Naive thymus-derived CD8-positive, alpha-beta T cell (primary cell): Measurements from ENCODE around the gene TSC22D1. TPM values are rescaled to one million over a fixed set of nuclear protein-coding genes. Genes with fewer than 3 reads are reported as not detected.

ENCODE experiments used
- ATAC-seq, 2 donors: fragments of 150-1000 bp; cut with Tn5 transposase in 1 of 2; sonication (Bioruptor Pico), chemical (Tn5 transposase) in 1 of 2; 1 replicate in 1 of 2; 2 replicates in 1 of 2; pipeline ENCODE4 v1.10.0; 2021; ENCODE audit warnings: mild to moderate bottlenecking in 2 of 2, moderate library complexity in 2 of 2
- POLR2A ChIA-PET: fragments of 350-600 bp; sonication (Branson Sonifier 250); formaldehyde crosslinking; loops from one replicate; lab custom pipeline; 2021; ENCODE audit warnings: antibody characterized with exemption; lab: Charles Lee
- DNase-seq, 10 donors: peaks; one replicate each; pipeline versions ENCODE4 v3.0.0 to v3.0.0-alpha.2; 2020 to 2022
- H3K27ac Mint-ChIP-seq, 10 donors: one replicate each; pipeline ENCODE4 v1.8.0; 2020 to 2022; ENCODE audit warnings: mild to moderate bottlenecking in 10 of 10, mixed read lengths in 10 of 10, moderate library complexity in 4 of 10, inconsistent platforms in 1 of 10
- H3K27me3 Mint-ChIP-seq, 5 donors: one replicate each; pipeline ENCODE4 v1.8.0; 2021 to 2022; ENCODE audit warnings: mixed read lengths in 5 of 5
- H3K36me3 Mint-ChIP-seq, 3 donors: one replicate each; pipeline ENCODE4 v1.8.0; 2020 to 2022; ENCODE audit warnings: mixed read lengths in 3 of 3, mild to moderate bottlenecking in 2 of 3, inconsistent platforms in 1 of 3
- H3K4me1 Mint-ChIP-seq, 4 donors: one replicate each; pipeline ENCODE4 v1.8.0; 2021 to 2022; ENCODE audit warnings: mixed read lengths in 4 of 4
- H3K4me3 Mint-ChIP-seq, 10 donors: one replicate each; pipeline ENCODE4 v1.8.0; 2020 to 2022; ENCODE audit warnings: mild to moderate bottlenecking in 10 of 10, mixed read lengths in 10 of 10, moderate library complexity in 6 of 10, inconsistent platforms in 1 of 10
- H3K9me3 Mint-ChIP-seq, 9 donors: one replicate each; pipeline ENCODE4 v1.8.0; 2020 to 2022; ENCODE audit warnings: mixed read lengths in 9 of 9, mild to moderate bottlenecking in 3 of 9, inconsistent platforms in 1 of 9, moderate library complexity in 1 of 9
- polyA plus RNA-seq, 3 donors: library from polyadenylated mRNA; unstranded; fragments of 300-500 nt; fragmentation: Illumina TruSeq; gene quantifications; one replicate each; pipeline ENCODE4 v1.2.3, GENCODE V29; 2021
- total RNA-seq, 8 experiments: library from RNA in 2 of 8; stranded (reverse) in 2 of 8; gene quantifications; one replicate each; pipeline ENCODE4 v1.2.3 and lab custom pipeline; 2021 to 2026

TSC22D1 gene
- total and polyA plus RNA-seq, 5 experiments from 2014 or later: 4.1 to 37.7 (median 9.5) TPM

DNA sequence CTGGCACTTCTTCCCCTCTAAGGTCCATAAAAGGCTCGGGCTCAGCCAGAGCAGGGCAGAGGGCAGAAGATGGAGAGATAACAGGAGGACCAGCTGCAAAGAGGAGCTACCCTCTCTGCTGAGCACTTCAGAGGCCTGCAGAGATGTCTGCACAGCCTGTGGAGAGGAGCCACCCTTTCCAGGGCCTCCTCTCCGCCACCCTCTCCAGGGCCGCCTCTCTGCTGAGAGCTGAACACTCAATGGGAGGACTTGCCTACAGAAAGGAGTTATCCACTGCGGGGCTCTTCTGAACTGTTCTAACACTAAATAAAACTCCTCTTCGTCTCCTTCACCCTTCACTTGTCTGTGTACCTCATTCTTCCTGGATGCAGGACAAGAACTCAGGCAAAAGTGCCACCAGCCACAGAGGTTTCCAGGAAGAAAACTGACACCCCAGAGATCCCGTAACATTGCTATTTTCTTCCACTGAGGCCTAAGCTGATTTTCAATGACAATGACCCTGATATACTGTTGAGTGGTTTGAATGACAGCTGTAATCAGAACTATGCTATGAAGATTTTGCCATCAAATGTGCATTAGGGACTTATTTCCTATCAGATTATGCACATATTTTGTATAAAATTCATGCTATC lies 16.2 kb upstream of the TSC22D1 start:
- POLR2A ChIA-PET: no interaction called here
- no peak overlapping the region for H3K27ac Mint-ChIP-seq
- DNase-seq (no peak), ATAC-seq (no peak)
- peaks cover 0 to 2% (median 0%) of the 10 kb centered on the region in 3 donors for H3K36me3 Mint-ChIP-seq
- peaks cover 8 to 23% (median 17%) of the 10 kb centered on the region in 5 donors for H3K27me3 Mint-ChIP-seq
- peaks cover 0 to 5% (median 0%) of the 10 kb centered on the region in 9 donors for H3K9me3 Mint-ChIP-seq
- no peak overlapping the region for H3K4me3 Mint-ChIP-seq
- peaks cover 0 to 3% (median 0%) of the 10 kb centered on the region in 4 donors for H3K4me1 Mint-ChIP-seq

GRCh38 chr13:44591316-44591715 lies 15.2 kb upstream of the TSC22D1 start:
- H3K36me3 Mint-ChIP-seq: peaks cover 0 to 2% (median 0%) of the 10 kb centered on the region in 3 donors
- H3K4me1 Mint-ChIP-seq: peaks cover 0 to 3% (median 0%) of the 10 kb centered on the region in 4 donors
- no peak for ATAC-seq
- peaks cover 0 to 5% (median 0%) of the 10 kb centered on the region in 9 donors for H3K9me3 Mint-ChIP-seq
- POLR2A ChIA-PET: no interaction called here
- DNase-seq: no peak
- H3K27me3 Mint-ChIP-seq: peaks cover 8 to 29% (median 18%) of the 10 kb centered on the region in 5 donors
- no peak overlapping the region for H3K27ac Mint-ChIP-seq
- H3K4me3 Mint-ChIP-seq: no peak overlapping the region

DNA sequence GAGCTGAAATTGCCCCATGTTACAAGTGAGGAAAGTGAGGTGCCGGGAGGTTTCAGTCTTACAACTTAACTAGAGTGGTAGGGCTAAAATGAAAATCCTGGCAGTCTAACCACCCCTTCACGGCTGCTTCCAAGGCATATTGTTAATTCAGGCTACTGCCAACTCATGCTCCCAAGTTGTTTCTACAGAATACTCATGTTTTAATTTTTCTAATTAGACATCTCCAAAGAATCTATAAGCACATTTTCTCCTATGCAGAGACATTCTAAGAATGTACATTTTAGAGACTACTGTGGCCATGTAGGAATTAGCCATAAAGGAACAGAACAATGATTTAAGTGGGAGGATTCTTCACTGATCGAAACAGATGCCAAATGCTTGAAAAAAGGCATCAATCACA lies 7.0 kb upstream of the TSC22D1 start:
- Mint-ChIP-seq H3K4me3 (no peak overlapping the region), H3K9me3 (no peaks in the 10 kb centered on the region), H3K36me3 (no peaks in the 10 kb centered on the region), H3K27me3 (peaks cover 2 to 13% (median 4%) of the 10 kb centered on the region in 5 donors), H3K4me1 (peaks cover 3 to 5% (median 4%) of the 10 kb centered on the region in 4 donors), H3K27ac (no peak overlapping the region)
- DNase-seq (no peak), ATAC-seq (no peak)
- POLR2A ChIA-PET: no interaction called here

GRCh38 chr13:44578067-44578400 lies 1.9 kb upstream of the TSC22D1 start:
- peaks cover 0 to 2% (median 0%) of the 10 kb centered on the region in 3 donors for H3K36me3 Mint-ChIP-seq
- peaks cover 26 to 36% (median 32%) of the 10 kb centered on the region in 4 donors for H3K4me1 Mint-ChIP-seq
- POLR2A ChIA-PET: no interaction called here
- peaks cover 0 to 3% (median 0%) of the 10 kb centered on the region in 9 donors for H3K9me3 Mint-ChIP-seq
- no peaks in the 10 kb centered on the region for H3K27me3 Mint-ChIP-seq
- ATAC-seq: no peak
- peak overlapping the region; percentile 84 to 98 (median 94) for H3K4me3 Mint-ChIP-seq
- H3K27ac Mint-ChIP-seq: peak overlapping the region; percentile 6 to 96 (median 91)
- DNase-seq: no peak

- H3K36me3 Mint-ChIP-seq: peaks cover 0 to 4% (median under 1%) of the 10 kb centered on the region in 3 donors
- H3K9me3 Mint-ChIP-seq: peaks cover 0 to 3% (median 0%) of the 10 kb centered on the region in 9 donors
- peaks cover 30 to 42% (median 37%) of the 10 kb centered on the region in 4 donors for H3K4me1 Mint-ChIP-seq
- no peaks in the 10 kb centered on the region for H3K27me3 Mint-ChIP-seq
- DNase-seq: peak; percentile 91 to 97 (median 94)
- POLR2A ChIA-PET: no interaction called here
- peak; percentile 67 to 74 for ATAC-seq
- H3K4me3 Mint-ChIP-seq: peak overlapping the region; percentile 87 to 98 (median 94)
- H3K27ac Mint-ChIP-seq: peak overlapping the region; percentile 83 to 97 (median 94)
Measured at GRCh38 chr13:44577236-44578066, 1.3 kb upstream of the TSC22D1 start.

DNA sequence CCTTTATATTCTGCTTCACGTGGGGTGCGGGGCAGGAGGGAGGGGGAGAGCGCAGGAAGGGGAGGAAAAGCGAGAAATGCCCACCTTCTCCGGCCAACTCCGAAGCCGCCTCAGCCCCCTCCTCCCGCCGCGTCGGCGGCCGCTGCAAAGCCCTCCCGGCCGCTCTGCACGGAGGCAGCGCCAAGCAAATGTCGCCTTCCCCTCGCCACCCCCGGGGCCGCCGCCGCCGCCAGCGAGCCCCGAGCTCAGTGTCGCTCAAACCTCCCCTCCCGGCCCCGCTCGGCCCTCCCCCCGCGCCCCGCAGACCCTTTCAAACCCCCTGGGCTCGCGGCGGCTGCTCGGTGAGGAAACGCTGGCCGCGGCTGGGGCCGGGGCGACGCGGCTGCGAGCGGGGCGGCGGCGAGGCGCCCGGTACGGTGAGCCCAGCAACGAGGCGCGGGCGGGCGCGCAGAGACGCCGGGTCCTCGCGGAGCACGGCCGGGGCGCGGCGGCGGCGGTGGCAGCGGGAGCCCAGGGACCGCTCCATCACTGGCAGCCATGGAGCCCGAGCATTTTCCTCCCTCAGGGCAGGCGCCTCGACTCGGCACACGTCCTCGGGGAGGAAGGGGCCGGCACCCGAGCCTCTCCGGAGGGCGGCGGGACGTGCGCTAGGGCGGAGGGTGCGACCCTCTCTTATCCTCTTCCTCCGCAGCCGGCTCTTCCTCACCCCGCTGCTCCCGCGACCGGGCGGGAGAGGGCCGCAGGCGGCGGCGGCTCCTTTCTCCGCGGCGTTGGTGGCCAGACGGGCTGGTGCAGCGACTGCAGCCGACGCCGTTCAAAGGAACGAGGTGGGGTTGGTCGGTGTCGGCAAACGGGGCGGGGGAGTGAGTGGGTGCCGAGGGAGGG lies 463 bp upstream of the TSC22D1 start:
- Mint-ChIP-seq H3K27me3 (no peaks in the 10 kb centered on the region), H3K9me3 (peaks cover 0 to 3% (median 0%) of the 10 kb centered on the region in 9 donors), H3K4me1 (peaks cover 35 to 49% (median 45%) of the 10 kb centered on the region in 4 donors), H3K4me3 (peak overlapping the region; percentile 92 to 99 (median 97)), H3K27ac (peak overlapping the region; percentile 91 to 97 (median 96)), H3K36me3 (peaks cover 0 to 8% (median 7%) of the 10 kb centered on the region in 3 donors)
- ATAC-seq (peak; percentile 31 to 35), DNase-seq (peak in 7 of 10 donors; percentile 5 to 62 (median 40))
- POLR2A ChIA-PET: interaction anchor here (1.3 to 1.5 kb wide), 5 partner anchors 19 to 435 kb away, joined by 3 to 5 read pairs (median 4); no protein-coding TSS in a partner anchor

DNA sequence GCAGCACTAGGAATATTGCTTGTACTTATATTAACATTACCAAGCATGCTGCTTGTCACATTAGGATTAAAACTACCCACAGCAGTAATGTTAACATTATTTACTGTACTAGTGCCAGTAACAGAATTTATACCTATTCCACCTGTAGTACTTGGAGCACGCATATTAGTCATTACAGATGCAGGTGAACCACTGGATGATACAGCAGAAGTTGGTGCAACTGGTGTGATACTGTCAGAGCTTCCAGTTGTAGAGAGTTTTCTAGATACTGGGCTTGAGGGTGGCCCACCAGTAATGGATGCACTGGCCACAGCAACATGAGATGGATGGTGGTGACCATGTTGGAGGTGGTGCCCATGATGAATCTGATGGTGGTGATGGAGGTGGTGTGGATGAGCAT lies 1.1 kb downstream of the TSC22D1 start:
- peak overlapping the region; percentile 92 to 99 (median 96) for H3K4me3 Mint-ChIP-seq

GRCh38 chr13:44574466-44574855 lies 1.7 kb downstream of the TSC22D1 start:
- peaks cover 35 to 58% (median 49%) of the 10 kb centered on the region in 4 donors for H3K4me1 Mint-ChIP-seq
- H3K36me3 Mint-ChIP-seq: peaks cover 0 to 8% (median 7%) of the 10 kb centered on the region in 3 donors
- H3K27ac Mint-ChIP-seq: peak overlapping the region in 4 of 10 donors; percentile 83 to 96 (median 94)
- peaks cover 0 to 3% (median 0%) of the 10 kb centered on the region in 9 donors for H3K9me3 Mint-ChIP-seq
- POLR2A ChIA-PET: interaction anchor here (1.2 kb wide), 1 partner anchor 37 kb away, joined by 3 read pairs; no protein-coding TSS in a partner anchor
- no peaks in the 10 kb centered on the region for H3K27me3 Mint-ChIP-seq
- ATAC-seq (no peak), DNase-seq (no peak)
- H3K4me3 Mint-ChIP-seq: peak overlapping the region in 9 of 10 donors; percentile 92 to 99 (median 97)

More for the DNA sequence above, 1.1 kb downstream of the TSC22D1 start:
- POLR2A ChIA-PET: interaction anchor here (1.4 to 1.5 kb wide), 2 partner anchors 38 to 343 kb away, joined by 3 to 4 read pairs; no protein-coding TSS in a partner anchor
- Mint-ChIP-seq H3K27ac (peak overlapping the region; percentile 82 to 97 (median 96)), H3K9me3 (peaks cover 0 to 3% (median 0%) of the 10 kb centered on the region in 9 donors), H3K36me3 (peaks cover 0 to 8% (median 7%) of the 10 kb centered on the region in 3 donors), H3K27me3 (no peaks in the 10 kb centered on the region), H3K4me1 (peaks cover 35 to 52% (median 47%) of the 10 kb centered on the region in 4 donors)
- DNase-seq (no peak), ATAC-seq (no peak)

GRCh38 chr13:44573790-44574465 lies 2.2 kb downstream of the TSC22D1 start:
- Mint-ChIP-seq H3K27me3 (no peaks in the 10 kb centered on the region), H3K4me3 (peak overlapping the region in 8 of 10 donors; percentile 19 to 99 (median 98)), H3K36me3 (peaks cover 0 to 8% (median 7%) of the 10 kb centered on the region in 3 donors), H3K9me3 (peaks cover 0 to 3% (median 0%) of the 10 kb centered on the region in 9 donors), H3K27ac (peak overlapping the region in 3 of 10 donors; percentile 27 to 83 (median 34)), H3K4me1 (peaks cover 38 to 61% (median 52%) of the 10 kb centered on the region in 4 donors)
- ATAC-seq (no peak), DNase-seq (no peak)
- POLR2A ChIA-PET: interaction anchor here (1.2 kb wide), 1 partner anchor 36 kb away, joined by 3 read pairs; no protein-coding TSS in a partner anchor

DNA sequence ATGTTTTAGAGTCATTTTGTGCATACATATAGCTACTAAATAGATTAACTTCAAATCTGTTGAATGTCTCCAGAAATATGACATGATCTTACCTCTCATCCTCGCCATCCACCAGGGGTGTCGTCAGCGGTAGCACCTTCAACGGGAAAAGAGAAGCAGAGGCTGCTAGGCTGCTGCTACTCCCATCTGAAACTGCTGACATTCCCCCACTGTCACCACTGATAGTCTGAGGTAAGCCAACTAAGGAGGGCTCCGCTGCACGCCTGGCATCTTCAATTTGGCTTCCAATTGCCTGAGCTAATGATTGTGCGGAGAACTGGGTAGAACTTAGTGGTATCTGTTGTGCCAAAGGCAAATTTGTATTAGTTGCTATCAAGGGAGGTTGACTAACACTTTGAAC lies 3.1 kb downstream of the TSC22D1 start:
- Mint-ChIP-seq H3K4me1 (peaks cover 43 to 65% (median 55%) of the 10 kb centered on the region in 4 donors), H3K27ac (no peak overlapping the region), H3K27me3 (no peaks in the 10 kb centered on the region), H3K9me3 (peaks cover 0 to 3% (median 0%) of the 10 kb centered on the region in 9 donors), H3K36me3 (peaks cover 0 to 8% (median 8%) of the 10 kb centered on the region in 3 donors), H3K4me3 (peak overlapping the region in 8 of 10 donors; percentile 4 to 67 (median 35))
- ATAC-seq: no peak
- DNase-seq: no peak
- POLR2A ChIA-PET: interaction anchor here (1.2 kb wide), 1 partner anchor 35 kb away, joined by 3 read pairs; no protein-coding TSS in a partner anchor

DNA sequence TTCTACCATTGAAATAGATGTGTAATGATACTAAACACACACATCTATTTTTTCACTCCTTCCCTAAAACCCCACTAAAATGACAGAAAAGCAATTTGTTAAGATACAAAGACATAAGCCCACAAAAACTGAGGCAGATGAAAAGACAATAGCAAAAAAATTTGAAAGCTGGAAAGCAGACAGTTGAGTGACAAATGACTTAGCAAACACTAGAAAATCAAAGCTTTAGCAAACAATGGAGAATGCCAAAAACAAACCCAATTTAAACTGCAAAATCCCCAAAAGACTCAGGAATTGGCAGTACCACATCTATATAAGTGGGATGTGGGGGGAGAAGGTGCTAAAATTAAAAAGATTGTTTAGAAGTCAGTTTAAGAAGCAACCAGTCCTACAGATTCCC lies 9.5 kb downstream of the TSC22D1 start:
- peaks cover 36 to 43% (median 40%) of the 10 kb centered on the region in 4 donors for H3K4me1 Mint-ChIP-seq
- POLR2A ChIA-PET: no interaction called here
- no peaks in the 10 kb centered on the region for H3K27me3 Mint-ChIP-seq
- no peak for ATAC-seq
- H3K4me3 Mint-ChIP-seq: no peak overlapping the region
- no peaks in the 10 kb centered on the region for H3K9me3 Mint-ChIP-seq
- H3K27ac Mint-ChIP-seq: no peak overlapping the region
- peaks cover 0 to 6% (median 3%) of the 10 kb centered on the region in 3 donors for H3K36me3 Mint-ChIP-seq
- no peak for DNase-seq
